Muscle of arm (tissue), 12 donors: ENCODE measurements around the gene CRYBB2. TPM values are rescaled to one million over a fixed set of nuclear protein-coding genes. Genes with fewer than 3 reads are reported as not detected.
"Not testable (repeated sequence)": the region's sequence is repeated elsewhere in the genome, so short reads cannot be mapped to it uniquely, and the experiment has no call there.

Source experiments
- DNase-seq: peaks from one replicate; pipeline ENCODE4 v3.0.0-alpha.2; 2013
- polyA plus RNA-seq, 12 donors: library from polyadenylated mRNA; unstranded; fragments of 120-200 nt; gene quantifications; one replicate each; pipeline ENCODE4 v1.2.1, GENCODE V29; 2013; ENCODE audit not compliant: insufficient read length in 12 of 12

Gene CRYBB2
- polyA plus RNA-seq, 12 donors: 0.26 to 0.56 (median 0.37) TPM; not detected in 7

- no peak for DNase-seq
Observed at GRCh38 chr22:25199731-25200520, 19.5 kb upstream of the CRYBB2 start, which contains the start of gene CRYBB3. CRYBB3 (plus strand) TSS chr22:25199858; CDS start chr22:25201397, 1,539 bp downstream.

- DNase-seq: no peak
Observed at GRCh38 chr22:25200967-25201366, 18.5 kb upstream of the CRYBB2 start.

- DNase-seq: no peak
Observed at GRCh38 chr22:25201557-25202273, 17.7 kb upstream of the CRYBB2 start.

- peak; percentile 43 for DNase-seq
Observed at GRCh38 chr22:25202290-25202921, 17.0 kb upstream of the CRYBB2 start.

GRCh38 chr22:25203082-25203481, 16.4 kb upstream of the CRYBB2 start:
- no peak for DNase-seq

- DNase-seq: not testable (repeated sequence)
Observed at GRCh38 chr22:25204547-25204946, 14.9 kb upstream of the CRYBB2 start.

- DNase-seq: no peak
Observed at GRCh38 chr22:25205847-25206246, 13.6 kb upstream of the CRYBB2 start.

GRCh38 chr22:25206998-25207397, 12.4 kb upstream of the CRYBB2 start:
- no peak for DNase-seq

GRCh38 chr22:25207553-25208157, 11.8 kb upstream of the CRYBB2 start:
- DNase-seq: no peak

- DNase-seq: no peak
Observed at GRCh38 chr22:25208328-25208727, 11.1 kb upstream of the CRYBB2 start.

- DNase-seq: no peak
Observed at GRCh38 chr22:25208743-25209505, 10.5 kb upstream of the CRYBB2 start.

- no peak for DNase-seq
Observed at GRCh38 chr22:25210793-25211192, 8.6 kb upstream of the CRYBB2 start.

GRCh38 chr22:25212337-25212736, 7.1 kb upstream of the CRYBB2 start:
- no peak for DNase-seq

GRCh38 chr22:25213221-25213620, 6.2 kb upstream of the CRYBB2 start:
- no peak for DNase-seq

- DNase-seq: no peak
Observed at GRCh38 chr22:25216230-25216629, 3.2 kb upstream of the CRYBB2 start.

- no peak for DNase-seq
Observed at GRCh38 chr22:25219948-25220442, 556 bp downstream of the CRYBB2 start.

GRCh38 chr22:25221790-25222189, 2.4 kb downstream of the CRYBB2 start:
- DNase-seq: no peak

- no peak for DNase-seq
Observed at GRCh38 chr22:25223269-25223850, 3.9 kb downstream of the CRYBB2 start.

GRCh38 chr22:25228822-25229221, 9.4 kb downstream of the CRYBB2 start:
- DNase-seq: no peak

GRCh38 chr22:25230760-25231159, 11.3 kb downstream of the CRYBB2 start:
- not testable (repeated sequence) for DNase-seq

- no peak for DNase-seq
Observed at GRCh38 chr22:25232301-25232700, 12.9 kb downstream of the CRYBB2 start.
